Measurements from ENCODE around the gene RPLP1.
"Not testable (repeated sequence)": the region's sequence is repeated elsewhere in the genome, so short reads cannot be mapped to it uniquely, and the experiment has no call there.

Gene RPLP1

GRCh38 chr15:69446953-69447352 lies 5.7 kb upstream of the RPLP1 start:
- H3K4me1 ChIP-seq = peaks cover 0 to 10% (median 3%) of the 10 kb centered on the region in 4 donors
- no peaks in the 10 kb centered on the region for H3K9me3 ChIP-seq
- H3K27me3 ChIP-seq = no peaks in the 10 kb centered on the region
- TF ChIP-seq, protein P1, sequence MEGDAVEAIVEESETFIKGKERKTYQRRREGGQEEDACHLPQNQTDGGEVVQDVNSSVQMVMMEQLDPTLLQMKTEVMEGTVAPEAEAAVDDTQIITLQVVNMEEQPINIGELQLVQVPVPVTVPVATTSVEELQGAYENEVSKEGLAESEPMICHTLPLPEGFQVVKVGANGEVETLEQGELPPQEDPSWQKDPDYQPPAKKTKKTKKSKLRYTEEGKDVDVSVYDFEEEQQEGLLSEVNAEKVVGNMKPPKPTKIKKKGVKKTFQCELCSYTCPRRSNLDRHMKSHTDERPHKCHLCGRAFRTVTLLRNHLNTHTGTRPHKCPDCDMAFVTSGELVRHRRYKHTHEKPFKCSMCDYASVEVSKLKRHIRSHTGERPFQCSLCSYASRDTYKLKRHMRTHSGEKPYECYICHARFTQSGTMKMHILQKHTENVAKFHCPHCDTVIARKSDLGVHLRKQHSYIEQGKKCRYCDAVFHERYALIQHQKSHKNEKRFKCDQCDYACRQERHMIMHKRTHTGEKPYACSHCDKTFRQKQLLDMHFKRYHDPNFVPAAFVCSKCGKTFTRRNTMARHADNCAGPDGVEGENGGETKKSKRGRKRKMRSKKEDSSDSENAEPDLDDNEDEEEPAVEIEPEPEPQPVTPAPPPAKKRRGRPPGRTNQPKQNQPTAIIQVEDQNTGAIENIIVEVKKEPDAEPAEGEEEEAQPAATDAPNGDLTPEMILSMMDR (IDR thresholded peaks at IDR 0.05) = no peak
- no peak for DNase-seq
- no peak overlapping the region for H3K27ac ChIP-seq
- H3K4me3 ChIP-seq = no peak overlapping the region
- intact Hi-C loops (cut with DNase I; ENCODE audit: low total_unique reads) = no loop called here
- H3K36me3 ChIP-seq = peaks cover 0 to 6% (median 4%) of the 10 kb centered on the region in 3 donors

DNA sequence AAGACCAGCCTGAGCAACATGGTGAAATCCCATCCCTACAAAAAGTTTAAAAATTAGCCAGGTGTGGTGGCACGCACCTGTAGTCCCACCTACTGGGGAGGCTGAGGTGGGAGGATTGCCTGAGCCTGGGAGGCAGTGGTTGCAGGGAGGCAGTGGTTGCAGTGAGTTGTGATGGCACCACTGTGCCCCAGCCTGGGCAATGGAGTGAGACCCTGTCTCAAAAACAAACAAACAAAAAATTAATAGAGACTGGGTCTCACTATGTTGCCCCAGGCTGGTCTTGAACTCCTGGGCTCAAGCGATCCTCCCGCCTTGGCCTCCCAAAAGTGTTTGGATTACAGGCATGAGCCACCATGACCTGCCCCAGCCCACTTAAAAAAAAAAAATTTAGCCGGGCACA lies 2.4 kb upstream of the RPLP1 start:
- H3K4me3 ChIP-seq; H3K27ac ChIP-seq; intact Hi-C loops (cut with DNase I; ENCODE audit: low total_unique reads); H3K9me3 ChIP-seq; DNase-seq; H3K27me3 ChIP-seq: not testable (repeated sequence)
- Histone ChIP-seq H3K36me3 (peaks cover 6 to 12% (median 10%) of the 10 kb centered on the region in 3 donors), H3K4me1 (peaks cover 0 to 26% (median 23%) of the 10 kb centered on the region in 4 donors)

- Histone ChIP-seq H3K36me3 (peaks cover 15 to 21% (median 19%) of the 10 kb centered on the region in 3 donors), H3K9me3 (no peaks in the 10 kb centered on the region), H3K27me3 (no peaks in the 10 kb centered on the region), H3K27ac (peak overlapping the region; percentile 89 to 91), H3K4me1 (peaks cover 0 to 33% (median 31%) of the 10 kb centered on the region in 4 donors), H3K4me3 (peak overlapping the region in 1 of 2 donors; percentile 86)
- intact Hi-C loops (cut with DNase I; ENCODE audit: low total_unique reads) = no loop called here
- TF ChIP-seq, protein P1 (IDR thresholded peaks at IDR 0.05) = no peak
- no peak for DNase-seq
Measured at GRCh38 chr15:69450968-69451695, 1.5 kb upstream of the RPLP1 start.

DNA sequence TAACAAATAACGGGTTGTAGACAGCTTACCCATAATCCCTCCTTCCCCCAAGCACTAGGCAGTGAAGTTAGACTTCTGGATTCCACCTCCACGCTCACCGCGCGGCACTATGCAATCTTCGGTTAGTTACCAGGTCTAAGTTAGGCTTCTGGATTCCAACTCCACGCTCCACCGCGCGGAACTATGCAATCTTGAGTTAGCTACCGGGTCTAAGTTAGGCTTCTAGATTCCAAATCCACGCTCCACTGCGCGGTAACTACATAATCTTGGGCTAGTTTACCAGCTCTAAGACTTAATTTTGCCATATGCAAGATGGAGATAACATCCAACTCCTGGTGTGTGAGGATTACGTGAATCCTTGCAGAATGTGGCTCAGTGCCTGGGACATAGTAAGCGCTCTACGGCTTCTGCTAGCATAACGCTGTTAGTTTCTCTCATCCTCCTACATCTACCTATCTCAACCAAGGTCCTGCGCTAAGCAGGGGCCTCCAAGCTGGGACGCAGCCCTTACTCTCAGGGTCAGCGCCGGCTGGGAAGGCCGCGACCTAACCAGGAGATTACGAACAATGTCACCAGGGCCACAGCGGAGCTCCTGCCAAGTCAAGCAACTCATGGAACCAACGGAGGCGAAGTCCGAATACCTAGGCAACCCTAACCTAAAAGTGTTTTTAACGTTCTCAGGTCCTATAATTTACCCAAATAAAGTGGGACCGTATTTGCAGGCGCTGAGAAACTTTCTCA lies 497 bp upstream of the RPLP1 start:
- no peak for DNase-seq
- intact Hi-C loops (cut with DNase I; ENCODE audit: low total_unique reads) = loop anchor here (2.0 kb wide), 1 partner anchor 37 kb away; the partner anchor contains the start of gene KIF23
- Histone ChIP-seq H3K27ac (peak overlapping the region; percentile 89 to 91), H3K4me3 (peak overlapping the region; percentile 85 to 86), H3K9me3 (no peaks in the 10 kb centered on the region), H3K27me3 (no peaks in the 10 kb centered on the region), H3K4me1 (peaks cover 0 to 33% (median 31%) of the 10 kb centered on the region in 4 donors), H3K36me3 (peaks cover 24 to 27% (median 25%) of the 10 kb centered on the region in 3 donors)
- TF ChIP-seq, protein P1 (IDR thresholded peaks at IDR 0.05) = no peak

DNA sequence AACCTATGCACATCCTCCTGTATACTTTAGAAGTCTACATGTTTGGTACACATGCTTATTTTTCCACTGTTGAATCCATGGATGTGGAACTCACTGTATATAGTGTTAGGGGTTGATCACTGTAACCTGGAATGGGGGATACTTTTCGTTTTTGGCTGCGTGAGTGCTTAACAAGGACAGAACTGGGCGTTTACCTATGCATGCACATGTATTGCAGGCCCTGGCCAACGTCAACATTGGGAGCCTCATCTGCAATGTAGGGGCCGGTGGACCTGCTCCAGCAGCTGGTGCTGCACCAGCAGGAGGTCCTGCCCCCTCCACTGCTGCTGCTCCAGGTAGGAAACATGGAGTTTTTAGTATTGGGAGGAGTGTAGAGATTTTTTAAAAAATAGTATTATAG lies 2.3 kb downstream of the RPLP1 start:
- Histone ChIP-seq H3K4me3 (peak overlapping the region; percentile 85 to 86), H3K4me1 (peaks cover 0 to 44% (median 31%) of the 10 kb centered on the region in 4 donors), H3K36me3 (peaks cover 25 to 33% (median 28%) of the 10 kb centered on the region in 3 donors), H3K9me3 (no peaks in the 10 kb centered on the region), H3K27ac (peak overlapping the region in 1 of 2 donors; percentile 91), H3K27me3 (no peaks in the 10 kb centered on the region)
- DNase-seq = no peak
- TF ChIP-seq, protein P1 (IDR thresholded peaks at IDR 0.05) = no peak
- intact Hi-C loops (cut with DNase I; ENCODE audit: low total_unique reads) = no loop called here

All from tibial artery (tissue), 4 donors.